Peyer's patch (tissue), 4 donors: ENCODE data around the gene REL.

Experiments
- POLR2A ChIP-seq, 2 donors: fragments of 450-650 bp; IDR thresholded peaks; one replicate each; pipeline ENCODE4 v1.5.1; 2017; ENCODE audit warnings: antibody characterized with exemption in 2 of 2, mild to moderate bottlenecking in 2 of 2, moderate library complexity in 2 of 2
- TF ChIP-seq, protein P1 (sequence below), 6 experiments: fragments of 450-650 bp in 4 of 6; fragments of 200-600 bp in 2 of 6; sonication (generic) in 1 of 6; IDR thresholded peaks; one replicate each; pipeline ENCODE4 v1.5.1; 2017 to 2019; ENCODE audit warnings: antibody characterized with exemption in 6 of 6, mild to moderate bottlenecking in 3 of 6, moderate library complexity in 1 of 6

DNA sequence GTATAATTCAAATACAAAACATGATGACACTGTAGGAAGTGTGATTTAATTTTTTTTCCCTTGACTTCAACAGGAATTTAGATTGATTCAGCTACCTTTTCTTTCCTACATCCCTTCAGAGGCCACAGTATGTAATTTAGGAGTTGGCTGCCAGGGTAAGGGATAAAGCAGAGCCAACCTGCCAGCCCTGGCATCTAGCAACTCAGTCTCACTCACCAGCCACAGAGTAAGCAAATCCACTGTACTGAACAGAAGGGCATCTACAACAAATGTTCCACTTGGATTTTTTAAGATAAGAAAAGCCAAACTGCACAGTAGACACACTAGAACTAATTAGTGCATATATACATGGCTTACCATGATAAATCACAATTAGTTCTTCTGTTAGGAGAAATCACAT, 81.8 kb downstream of the REL start:
- TF ChIP-seq, protein P1, sequence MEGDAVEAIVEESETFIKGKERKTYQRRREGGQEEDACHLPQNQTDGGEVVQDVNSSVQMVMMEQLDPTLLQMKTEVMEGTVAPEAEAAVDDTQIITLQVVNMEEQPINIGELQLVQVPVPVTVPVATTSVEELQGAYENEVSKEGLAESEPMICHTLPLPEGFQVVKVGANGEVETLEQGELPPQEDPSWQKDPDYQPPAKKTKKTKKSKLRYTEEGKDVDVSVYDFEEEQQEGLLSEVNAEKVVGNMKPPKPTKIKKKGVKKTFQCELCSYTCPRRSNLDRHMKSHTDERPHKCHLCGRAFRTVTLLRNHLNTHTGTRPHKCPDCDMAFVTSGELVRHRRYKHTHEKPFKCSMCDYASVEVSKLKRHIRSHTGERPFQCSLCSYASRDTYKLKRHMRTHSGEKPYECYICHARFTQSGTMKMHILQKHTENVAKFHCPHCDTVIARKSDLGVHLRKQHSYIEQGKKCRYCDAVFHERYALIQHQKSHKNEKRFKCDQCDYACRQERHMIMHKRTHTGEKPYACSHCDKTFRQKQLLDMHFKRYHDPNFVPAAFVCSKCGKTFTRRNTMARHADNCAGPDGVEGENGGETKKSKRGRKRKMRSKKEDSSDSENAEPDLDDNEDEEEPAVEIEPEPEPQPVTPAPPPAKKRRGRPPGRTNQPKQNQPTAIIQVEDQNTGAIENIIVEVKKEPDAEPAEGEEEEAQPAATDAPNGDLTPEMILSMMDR (IDR thresholded peaks at IDR 0.05) = no peak
- no peak for TF ChIP-seq POLR2A (IDR thresholded peaks at IDR 0.05)
